Stimulated activated naive B cell treated with anti-CD40 and anti-IgM and Interleukin-4, amounts not matched to agents 10 μg/mL and 1 μg/mL and 100 μg/mL, for 72 hours (primary cell): ENCODE results near the gene TGOLN2.
"Not testable (repeated sequence)": the region's sequence is repeated elsewhere in the genome, so short reads cannot be mapped to it uniquely, and the experiment has no call there.

Experiments
- ATAC-seq, 2 donors: fragments of 150-1000 bp; cut with Tn5 transposase; replicated peaks; 2 replicates each; pipeline ENCODE4 v1.10.0; 2021; ENCODE audit warnings: moderate library complexity in 1 of 2
- DNase-seq: peaks from one replicate; pipeline ENCODE4 v3.0.0; 2021
- H3K27ac Mint-ChIP-seq: one replicate; pipeline ENCODE4 v1.8.0; 2022; ENCODE audit warnings: mild to moderate bottlenecking, mixed read lengths
- H3K27me3 Mint-ChIP-seq, 2 donors: one replicate each; pipeline ENCODE4 v1.8.0; 2022; ENCODE audit warnings: mixed read lengths in 2 of 2
- H3K36me3 Mint-ChIP-seq, 2 donors: one replicate each; pipeline ENCODE4 v1.8.0; 2022; ENCODE audit warnings: mixed read lengths in 2 of 2, mild to moderate bottlenecking in 1 of 2
- H3K4me1 Mint-ChIP-seq, 2 donors: one replicate each; pipeline ENCODE4 v1.8.0; 2022; ENCODE audit warnings: mixed read lengths in 2 of 2, mild to moderate bottlenecking in 1 of 2
- H3K4me3 Mint-ChIP-seq, 2 donors: one replicate each; pipeline ENCODE4 v1.8.0; 2022; ENCODE audit warnings: mild to moderate bottlenecking in 2 of 2, mixed read lengths in 2 of 2, moderate library complexity in 1 of 2
- H3K9me3 Mint-ChIP-seq, 2 donors: one replicate each; pipeline ENCODE4 v1.8.0; 2022; ENCODE audit warnings: mixed read lengths in 2 of 2, mild to moderate bottlenecking in 1 of 2

TGOLN2 gene

GRCh38 chr2:85326406-85327159 is 1.2 kb downstream of the TGOLN2 start:
- peaks cover 22 to 61% of the 10 kb centered on the region in 2 donors for H3K4me1 Mint-ChIP-seq

GRCh38 chr2:85325466-85325811 is 2.4 kb downstream of the TGOLN2 start:
- peak overlapping the region; percentile 91 to 96 for H3K4me3 Mint-ChIP-seq
- no peak for DNase-seq
- ATAC-seq, result no peak

More at GRCh38 chr2:85326406-85327159, 1.2 kb downstream of the TGOLN2 start:
- Mint-ChIP-seq H3K9me3 (no peaks in the 10 kb centered on the region), H3K36me3 (peaks cover 35 to 57% of the 10 kb centered on the region in 2 donors), H3K27ac (peak overlapping the region; percentile 99), H3K27me3 (no peaks in the 10 kb centered on the region), H3K4me3 (peak overlapping the region; percentile 91 to 96)
- peak; percentile 33 for DNase-seq
- peak; percentile 30 to 37 for ATAC-seq

DNA sequence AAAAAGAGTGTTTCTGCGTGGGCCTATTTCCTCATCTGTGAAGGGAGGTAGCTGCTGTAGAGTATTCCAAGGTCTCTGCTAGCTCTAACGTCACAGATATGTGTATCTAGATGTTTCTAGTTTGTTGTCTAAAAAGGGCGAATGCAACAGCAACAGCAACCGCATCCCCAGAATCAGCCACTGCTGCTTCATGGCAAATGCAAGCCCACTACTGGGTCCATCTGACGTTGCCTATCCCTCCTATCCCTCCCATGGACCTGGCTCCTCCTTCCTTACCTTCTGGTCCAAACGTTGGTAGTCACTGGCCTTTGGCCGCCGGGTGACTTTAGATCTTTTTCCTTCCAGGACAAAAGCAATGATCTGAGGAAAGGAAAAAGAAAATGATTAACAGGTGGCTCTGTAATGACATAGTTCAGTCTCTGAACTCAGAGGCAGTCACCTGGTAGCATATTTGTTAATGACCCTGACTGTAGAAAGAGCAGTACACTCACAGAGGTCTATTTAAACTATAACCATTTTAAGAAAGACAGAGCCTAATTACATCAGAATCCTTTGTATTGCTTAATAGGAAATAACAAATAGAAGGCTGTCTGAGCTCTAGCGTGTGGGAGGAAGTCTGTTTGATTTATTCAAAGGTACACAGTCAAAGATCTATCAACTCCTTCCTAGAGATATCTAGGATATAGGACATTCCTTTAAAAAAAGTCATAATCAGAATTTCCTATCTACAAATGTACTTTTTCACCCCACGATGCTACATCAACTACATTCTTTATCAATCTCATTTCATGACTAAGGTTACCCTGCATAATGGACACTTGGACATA is 2.9 kb downstream of the TGOLN2 start:
- Mint-ChIP-seq H3K4me1 (peaks cover 30 to 73% of the 10 kb centered on the region in 2 donors), H3K4me3 (peak overlapping the region; percentile 91 to 96), H3K27ac (peak overlapping the region; percentile 69), H3K27me3 (no peaks in the 10 kb centered on the region), H3K9me3 (no peaks in the 10 kb centered on the region), H3K36me3 (peaks cover 51 to 74% of the 10 kb centered on the region in 2 donors)
- no peak for DNase-seq
- ATAC-seq, result no peak

More at GRCh38 chr2:85325466-85325811, 2.4 kb downstream of the TGOLN2 start:
- H3K9me3 Mint-ChIP-seq, result no peaks in the 10 kb centered on the region
- peaks cover 29 to 68% of the 10 kb centered on the region in 2 donors for H3K4me1 Mint-ChIP-seq
- H3K27ac Mint-ChIP-seq, result peak overlapping the region; percentile 37
- peaks cover 45 to 68% of the 10 kb centered on the region in 2 donors for H3K36me3 Mint-ChIP-seq
- H3K27me3 Mint-ChIP-seq, result no peaks in the 10 kb centered on the region

DNA sequence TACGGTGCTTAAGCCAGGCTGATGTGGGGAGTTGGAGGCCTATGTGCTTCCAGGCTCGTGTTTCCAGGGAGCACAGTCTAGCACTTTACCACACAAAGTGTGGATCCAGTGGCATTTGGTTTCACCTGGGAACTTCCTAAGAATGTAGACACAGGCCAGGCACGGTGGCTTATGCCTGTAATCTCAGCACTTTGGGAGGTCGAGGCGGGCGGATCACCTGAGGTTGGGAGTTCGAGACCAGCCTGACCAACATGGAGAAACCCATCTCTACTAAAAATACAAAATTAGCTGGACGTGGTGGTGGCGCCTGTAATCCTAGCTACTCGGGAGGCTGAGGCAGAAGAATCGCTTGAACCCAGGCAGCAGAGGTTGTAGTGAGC is 3.8 kb downstream of the TGOLN2 start:
- DNase-seq, H3K27ac Mint-ChIP-seq, H3K9me3 Mint-ChIP-seq, H3K27me3 Mint-ChIP-seq, H3K4me3 Mint-ChIP-seq, ATAC-seq: not testable (repeated sequence)
- Mint-ChIP-seq H3K36me3 (peaks cover 58 to 75% of the 10 kb centered on the region in 2 donors), H3K4me1 (peaks cover 34 to 76% of the 10 kb centered on the region in 2 donors)

- ATAC-seq (no peak), DNase-seq (no peak)
- no peak overlapping the region for H3K27ac Mint-ChIP-seq
- H3K27me3 Mint-ChIP-seq, result no peaks in the 10 kb centered on the region
- no peaks in the 10 kb centered on the region for H3K9me3 Mint-ChIP-seq
- peak overlapping the region in 1 of 2 donors; percentile 14 for H3K4me3 Mint-ChIP-seq
- H3K36me3 Mint-ChIP-seq, result peaks cover 63 to 80% of the 10 kb centered on the region in 2 donors
- peaks cover 39 to 76% of the 10 kb centered on the region in 2 donors for H3K4me1 Mint-ChIP-seq
Observed at GRCh38 chr2:85323351-85323987, 4.3 kb downstream of the TGOLN2 start.

DNA sequence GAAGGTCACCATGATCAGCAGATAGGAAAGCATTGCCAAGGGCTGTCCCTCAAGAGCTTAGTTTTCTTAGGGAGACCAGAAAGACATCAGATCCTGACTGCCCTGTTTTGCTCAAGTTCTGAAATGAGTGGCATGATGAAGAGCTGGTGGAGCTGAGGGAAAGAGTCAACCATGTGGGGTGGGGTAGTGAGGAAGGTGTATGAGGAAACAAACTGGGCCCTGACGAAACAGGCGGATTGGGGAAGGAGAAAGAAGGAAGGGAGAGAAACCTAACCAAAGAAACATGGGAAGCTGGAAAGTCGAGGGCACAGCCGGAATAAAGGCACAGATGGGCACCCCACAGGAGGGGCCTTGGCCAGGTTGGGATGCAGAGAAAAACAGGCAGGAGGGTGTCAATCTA is 8.0 kb downstream of the TGOLN2 start:
- H3K27me3 Mint-ChIP-seq, result no peaks in the 10 kb centered on the region
- no peak for DNase-seq
- H3K36me3 Mint-ChIP-seq, result peaks cover 50 to 77% of the 10 kb centered on the region in 2 donors
- ATAC-seq, result no peak
- peak overlapping the region; percentile 4 for H3K27ac Mint-ChIP-seq
- peak overlapping the region in 1 of 2 donors; percentile 1 for H3K4me3 Mint-ChIP-seq
- H3K4me1 Mint-ChIP-seq, result peaks cover 36 to 59% of the 10 kb centered on the region in 2 donors
- no peaks in the 10 kb centered on the region for H3K9me3 Mint-ChIP-seq

GRCh38 chr2:85318222-85319074 is 9.3 kb downstream of the TGOLN2 start:
- DNase-seq, result peak; percentile 20
- Mint-ChIP-seq H3K27me3 (no peaks in the 10 kb centered on the region), H3K4me1 (peaks cover 36 to 47% of the 10 kb centered on the region in 2 donors), H3K36me3 (peaks cover 58 to 75% of the 10 kb centered on the region in 2 donors), H3K27ac (peak overlapping the region; percentile 62), H3K9me3 (no peaks in the 10 kb centered on the region), H3K4me3 (no peak overlapping the region)
- ATAC-seq, result peak; percentile 31 to 91

DNA sequence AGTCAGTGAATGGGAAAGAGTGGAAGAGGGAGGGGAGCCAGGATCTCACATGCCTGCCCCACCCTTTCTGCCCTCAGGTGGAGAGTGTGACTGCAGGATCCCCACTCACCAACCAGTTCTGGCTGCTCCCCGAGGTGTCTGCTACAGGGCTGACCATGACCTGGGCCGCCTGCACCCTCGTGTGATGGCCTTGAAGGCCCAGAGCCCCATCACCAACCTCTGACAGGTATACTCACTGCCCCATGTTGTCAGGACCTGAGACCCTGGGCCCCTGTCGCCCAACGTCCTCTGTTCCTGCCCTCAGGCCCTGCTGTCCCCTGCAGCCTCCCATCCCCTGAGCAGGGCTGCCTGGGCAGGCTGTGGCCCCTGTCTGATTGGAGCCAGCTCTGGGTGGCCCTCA is 11.9 kb downstream of the TGOLN2 start:
- peaks cover 25 to 28% of the 10 kb centered on the region in 2 donors for H3K4me1 Mint-ChIP-seq
- H3K4me3 Mint-ChIP-seq, H3K27me3 Mint-ChIP-seq, ATAC-seq, H3K9me3 Mint-ChIP-seq, DNase-seq: not testable (repeated sequence)
- peak overlapping the region; percentile 42 for H3K27ac Mint-ChIP-seq
- H3K36me3 Mint-ChIP-seq, result peaks cover 45 to 59% of the 10 kb centered on the region in 2 donors

GRCh38 chr2:85314884-85315242 is 12.9 kb downstream of the TGOLN2 start:
- H3K36me3 Mint-ChIP-seq, result peaks cover 36 to 49% of the 10 kb centered on the region in 2 donors
- no peak for ATAC-seq
- H3K4me3 Mint-ChIP-seq, result no peak overlapping the region
- H3K27ac Mint-ChIP-seq, result peak overlapping the region; percentile 56
- no peaks in the 10 kb centered on the region for H3K9me3 Mint-ChIP-seq
- H3K27me3 Mint-ChIP-seq, result no peaks in the 10 kb centered on the region
- no peak for DNase-seq
- H3K4me1 Mint-ChIP-seq, result peaks cover 24 to 28% of the 10 kb centered on the region in 2 donors

GRCh38 chr2:85312404-85312803 is 15.4 kb downstream of the TGOLN2 start:
- peak overlapping the region; percentile 9 for H3K27ac Mint-ChIP-seq
- H3K4me1 Mint-ChIP-seq, result peaks cover 26 to 31% of the 10 kb centered on the region in 2 donors
- peaks cover 18 to 32% of the 10 kb centered on the region in 2 donors for H3K36me3 Mint-ChIP-seq
- DNase-seq (no peak), ATAC-seq (no peak)
- H3K4me3 Mint-ChIP-seq, result no peak overlapping the region
- no peaks in the 10 kb centered on the region for H3K27me3 Mint-ChIP-seq
- no peaks in the 10 kb centered on the region for H3K9me3 Mint-ChIP-seq

GRCh38 chr2:85310330-85310729 is 17.5 kb downstream of the TGOLN2 start:
- H3K27ac Mint-ChIP-seq, result peak overlapping the region; percentile 72
- H3K36me3 Mint-ChIP-seq, result peaks cover 13 to 18% of the 10 kb centered on the region in 2 donors
- peaks cover 27 to 33% of the 10 kb centered on the region in 2 donors for H3K4me1 Mint-ChIP-seq
- H3K27me3 Mint-ChIP-seq, result peaks cover 2% of the 10 kb centered on the region in 2 donors
- H3K9me3 Mint-ChIP-seq, result no peaks in the 10 kb centered on the region
- H3K4me3 Mint-ChIP-seq, result peak overlapping the region; percentile 67 to 73
- ATAC-seq (no peak), DNase-seq (no peak)

DNA sequence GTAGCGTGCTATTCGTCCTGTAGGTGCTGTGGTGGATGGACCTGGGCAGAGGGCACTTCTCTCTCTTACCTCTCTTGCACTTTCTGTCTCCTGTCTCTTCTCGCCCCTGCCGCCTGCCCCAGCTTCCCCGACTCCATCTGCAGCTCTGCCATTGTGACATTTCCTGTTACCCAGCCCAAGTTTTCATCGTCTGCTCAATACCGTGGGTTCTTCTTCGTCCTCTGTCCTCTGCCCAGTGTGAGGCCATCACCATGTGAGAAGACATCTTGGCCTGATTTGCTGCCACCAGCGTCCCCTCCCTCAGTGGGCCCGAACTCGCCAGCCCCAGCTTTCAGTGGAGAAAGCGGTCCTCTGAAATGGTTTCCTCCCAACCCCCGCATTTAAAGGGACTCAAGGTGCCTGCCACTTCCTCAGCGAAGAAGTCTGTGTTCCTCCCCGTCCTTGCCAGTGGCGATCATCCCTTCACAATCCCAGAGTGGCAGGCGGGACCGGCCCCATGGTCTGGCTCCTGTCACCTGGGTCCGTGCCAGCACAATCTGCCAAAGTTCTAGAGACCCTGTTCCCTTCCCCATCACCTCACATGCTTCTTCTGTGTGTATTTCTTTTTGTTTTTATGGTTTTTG is 18.0 kb downstream of the TGOLN2 start:
- Mint-ChIP-seq H3K4me3 (peak overlapping the region; percentile 67 to 73), H3K4me1 (peaks cover 29 to 33% of the 10 kb centered on the region in 2 donors), H3K27ac (peak overlapping the region; percentile 72), H3K9me3 (no peaks in the 10 kb centered on the region), H3K27me3 (peaks cover 5% of the 10 kb centered on the region in 2 donors), H3K36me3 (peaks cover 13% of the 10 kb centered on the region in 2 donors)
- ATAC-seq (peak; percentile 41 to 42), DNase-seq (no peak)

GRCh38 chr2:85308896-85309555 is 18.8 kb downstream of the TGOLN2 start:
- H3K36me3 Mint-ChIP-seq, result peaks cover 8 to 10% of the 10 kb centered on the region in 2 donors
- H3K27me3 Mint-ChIP-seq, result peaks cover 10 to 11% of the 10 kb centered on the region in 2 donors
- DNase-seq (no peak), ATAC-seq (peak; percentile 28 to 45)
- peaks cover 27 to 33% of the 10 kb centered on the region in 2 donors for H3K4me1 Mint-ChIP-seq
- H3K9me3 Mint-ChIP-seq, result no peaks in the 10 kb centered on the region
- peak overlapping the region; percentile 46 to 73 for H3K4me3 Mint-ChIP-seq
- peak overlapping the region; percentile 70 for H3K27ac Mint-ChIP-seq
